HG02973 (cell line): ENCODE data around the gene ANKS6.
"Not testable (repeated sequence)": the region's sequence is repeated elsewhere in the genome, so short reads cannot be mapped to it uniquely, and the experiment has no call there.

Source experiments
- ATAC-seq: cut with Tn5 transposase; IDR thresholded peaks from one replicate; pipeline ENCODE4 v1.9.1; 2021; ENCODE audit warnings: moderate library complexity; ENCODE audit not compliant: unreplicated experiment

ANKS6 gene

DNA sequence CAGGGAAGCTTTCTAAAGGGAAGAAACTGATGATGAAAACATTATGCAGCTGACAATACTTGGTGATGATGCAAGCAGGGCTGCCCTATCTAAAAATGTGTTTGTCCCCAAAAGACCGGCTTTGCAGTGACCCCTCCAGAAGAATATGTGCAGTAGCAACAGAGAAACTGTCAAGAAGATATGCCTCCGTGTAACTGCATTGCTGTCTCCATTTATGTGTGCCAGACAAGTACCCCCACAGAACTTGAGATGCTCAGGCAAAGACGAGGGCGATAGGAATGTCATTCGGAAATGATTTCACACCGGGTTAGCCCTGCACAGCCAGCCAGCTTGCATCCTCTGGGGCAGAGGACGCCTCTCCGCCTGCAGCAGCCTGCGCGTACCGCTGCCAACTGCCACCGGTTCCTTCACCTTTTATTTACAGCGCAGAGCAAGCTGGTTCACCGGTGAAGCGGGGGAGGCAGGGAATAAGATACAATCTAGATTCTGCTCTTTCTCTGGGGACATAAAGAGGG lies 89.6 kb downstream of the ANKS6 start:
- ATAC-seq: no peak

DNA sequence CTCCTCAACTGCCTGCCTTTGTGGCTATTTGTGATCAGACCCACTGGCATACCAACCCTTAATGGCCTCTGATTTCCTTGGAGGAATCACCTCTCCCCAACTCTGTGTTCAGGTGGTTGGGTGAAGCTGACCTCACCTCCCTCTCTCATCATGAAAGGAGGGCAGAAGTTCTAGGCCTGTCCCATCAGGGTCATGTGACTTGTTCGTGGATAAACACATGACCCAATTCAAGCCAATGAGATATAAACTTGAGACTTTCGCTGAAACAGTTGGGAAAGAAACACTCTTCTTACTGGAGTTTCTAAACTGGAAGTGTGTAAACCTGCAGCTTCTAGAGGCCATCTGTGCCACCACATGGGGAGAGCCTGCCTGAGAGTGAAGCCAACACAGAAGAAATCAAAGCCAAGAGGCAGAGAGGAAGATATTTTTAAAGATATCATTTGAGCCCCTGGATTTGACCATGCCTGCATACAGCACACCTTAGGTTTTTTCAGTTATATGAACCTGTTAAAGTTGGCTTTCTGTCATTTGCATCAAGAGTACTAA lies 93.4 kb downstream of the ANKS6 start:
- no peak for ATAC-seq

- no peak for ATAC-seq
Measured at GRCh38 chr9:98702340-98702739, 94.0 kb downstream of the ANKS6 start.

DNA sequence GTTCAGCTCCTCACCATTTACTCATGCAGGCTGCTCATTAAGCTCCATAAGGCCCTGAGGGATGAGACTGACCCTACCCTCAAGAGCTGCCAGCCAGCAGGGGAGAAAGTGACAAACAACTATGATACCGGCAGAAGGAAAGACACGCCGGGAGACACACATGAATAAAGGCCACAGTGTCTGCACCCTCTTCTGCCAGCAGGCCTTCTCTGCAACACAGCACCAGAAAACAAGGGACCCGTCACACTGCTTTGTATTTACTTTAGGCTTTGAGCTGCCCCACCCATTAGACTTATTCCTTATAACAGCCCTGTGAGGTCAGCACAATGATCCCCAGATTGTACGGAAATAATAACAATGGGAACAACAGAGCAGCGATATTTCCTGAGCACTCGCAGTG lies 94.8 kb downstream of the ANKS6 start:
- no peak for ATAC-seq

- no peak for ATAC-seq
Measured at GRCh38 chr9:98700801-98701200, 95.6 kb downstream of the ANKS6 start.

- no peak for ATAC-seq
Measured at GRCh38 chr9:98698856-98699255, 97.5 kb downstream of the ANKS6 start.

DNA sequence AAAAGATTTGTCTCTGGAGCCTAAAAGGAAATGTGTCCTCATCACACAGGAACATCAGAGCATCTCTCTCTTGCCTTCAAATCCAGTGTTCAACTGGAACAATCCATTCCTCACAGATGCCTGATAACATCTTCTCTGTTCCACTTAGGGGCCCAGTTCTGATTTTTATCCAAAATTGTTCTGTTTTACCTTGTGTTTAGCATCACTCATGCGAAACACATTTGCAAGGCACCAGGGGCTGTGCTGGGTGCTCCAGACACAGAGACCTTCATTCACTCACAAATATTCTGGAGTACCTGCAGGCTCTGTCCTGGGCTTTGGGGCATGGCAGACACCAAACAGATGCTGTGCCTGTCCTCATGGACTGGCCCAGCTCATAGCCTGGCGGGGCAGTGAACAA lies 101.4 kb downstream of the ANKS6 start:
- no peak for ATAC-seq

DNA sequence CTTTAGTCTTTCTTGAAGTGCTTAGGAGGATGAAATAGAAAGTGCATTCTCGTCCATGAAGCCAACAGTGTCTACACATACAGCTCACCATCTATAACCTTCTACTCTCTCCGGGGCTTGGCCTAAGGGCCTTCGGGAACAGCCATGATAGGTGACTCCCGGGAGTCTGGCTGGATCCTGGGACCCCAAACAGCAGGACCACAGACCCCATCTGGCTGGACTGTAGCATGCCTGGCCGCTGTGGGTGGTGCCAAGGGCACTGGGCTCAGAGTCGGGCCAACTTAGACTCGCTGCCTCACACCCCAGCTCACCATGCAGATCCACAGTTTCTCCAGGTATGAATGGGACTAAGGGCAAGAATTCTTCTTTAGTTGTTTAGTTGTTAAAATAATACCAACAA lies 104.0 kb downstream of the ANKS6 start:
- ATAC-seq: no peak

GRCh38 chr9:98691890-98692289 lies 104.5 kb downstream of the ANKS6 start:
- ATAC-seq: no peak

DNA sequence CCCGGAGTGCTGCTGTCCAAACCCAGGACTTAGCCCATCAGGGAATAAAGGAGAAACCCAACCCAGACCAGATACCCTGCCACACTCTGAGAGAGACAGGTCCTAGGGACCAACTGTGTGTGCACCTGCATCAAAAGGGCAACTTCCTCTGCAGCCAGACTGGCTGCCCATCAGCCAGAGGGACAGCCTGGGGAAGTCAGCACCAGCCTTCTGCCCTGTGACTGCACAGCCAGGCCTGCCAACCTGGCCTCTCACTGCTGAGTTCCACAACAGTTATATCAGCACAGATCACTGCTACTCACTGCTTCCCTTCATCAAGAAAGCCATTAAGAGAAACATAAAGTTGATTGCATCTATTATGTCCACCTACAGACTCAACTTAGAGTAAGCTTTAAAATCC lies 105.7 kb downstream of the ANKS6 start:
- no peak for ATAC-seq

DNA sequence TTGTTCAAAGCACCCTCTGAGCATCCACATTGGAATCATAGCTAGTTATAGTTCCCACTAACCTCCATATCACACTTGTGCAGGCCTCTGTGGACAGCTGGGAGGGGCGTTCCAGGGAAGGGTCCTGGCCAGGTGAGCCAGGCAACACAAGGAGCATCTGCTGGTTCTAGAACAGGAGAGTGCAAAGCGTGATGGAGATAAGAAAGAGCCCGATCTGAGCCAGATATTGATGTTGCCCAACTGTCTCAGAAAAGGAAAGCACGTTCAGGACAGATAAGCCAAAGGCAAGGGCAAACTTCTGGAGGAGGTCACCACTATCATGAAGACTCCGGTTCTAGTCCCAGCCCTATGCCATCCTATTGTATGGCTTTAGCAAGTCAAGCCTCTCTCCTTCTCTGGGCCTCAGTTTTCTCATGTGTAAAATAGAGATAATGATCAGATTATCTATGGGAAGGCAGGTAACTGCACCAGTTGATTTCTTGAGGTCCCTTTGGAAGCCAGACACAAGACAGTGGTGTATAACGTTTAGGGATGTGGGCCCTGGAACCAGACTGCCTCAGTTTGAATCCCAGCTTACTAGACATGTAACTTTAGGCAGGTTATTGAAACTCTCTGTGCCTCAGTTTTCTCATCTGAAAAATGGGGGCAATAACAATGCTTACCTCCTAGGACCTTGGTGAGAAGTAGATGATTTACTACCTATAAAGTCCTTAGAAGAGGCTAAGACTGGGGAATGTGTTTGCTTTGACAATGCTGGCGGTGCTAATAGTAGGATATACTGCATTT lies 107.5 kb downstream of the ANKS6 start:
- no peak for ATAC-seq

DNA sequence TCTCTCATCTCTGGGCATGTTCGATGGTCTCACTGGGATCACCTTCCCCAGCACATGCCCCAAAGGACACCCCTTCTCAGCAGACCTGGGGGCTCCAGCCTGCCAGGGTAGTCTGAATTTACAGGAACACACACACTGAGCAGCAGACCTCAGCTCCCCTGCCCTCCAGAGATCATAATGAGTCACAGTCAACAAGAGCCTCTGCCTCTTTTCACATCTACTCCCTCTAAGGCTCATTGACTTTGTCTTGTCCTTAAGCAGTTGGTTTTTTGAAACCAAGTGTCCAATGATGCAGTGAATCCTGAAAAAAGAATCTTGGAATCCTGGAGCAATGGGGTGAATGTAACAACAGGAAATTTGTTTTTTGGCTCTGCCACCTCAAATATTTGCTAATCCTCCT lies 108.4 kb downstream of the ANKS6 start:
- no peak for ATAC-seq

DNA sequence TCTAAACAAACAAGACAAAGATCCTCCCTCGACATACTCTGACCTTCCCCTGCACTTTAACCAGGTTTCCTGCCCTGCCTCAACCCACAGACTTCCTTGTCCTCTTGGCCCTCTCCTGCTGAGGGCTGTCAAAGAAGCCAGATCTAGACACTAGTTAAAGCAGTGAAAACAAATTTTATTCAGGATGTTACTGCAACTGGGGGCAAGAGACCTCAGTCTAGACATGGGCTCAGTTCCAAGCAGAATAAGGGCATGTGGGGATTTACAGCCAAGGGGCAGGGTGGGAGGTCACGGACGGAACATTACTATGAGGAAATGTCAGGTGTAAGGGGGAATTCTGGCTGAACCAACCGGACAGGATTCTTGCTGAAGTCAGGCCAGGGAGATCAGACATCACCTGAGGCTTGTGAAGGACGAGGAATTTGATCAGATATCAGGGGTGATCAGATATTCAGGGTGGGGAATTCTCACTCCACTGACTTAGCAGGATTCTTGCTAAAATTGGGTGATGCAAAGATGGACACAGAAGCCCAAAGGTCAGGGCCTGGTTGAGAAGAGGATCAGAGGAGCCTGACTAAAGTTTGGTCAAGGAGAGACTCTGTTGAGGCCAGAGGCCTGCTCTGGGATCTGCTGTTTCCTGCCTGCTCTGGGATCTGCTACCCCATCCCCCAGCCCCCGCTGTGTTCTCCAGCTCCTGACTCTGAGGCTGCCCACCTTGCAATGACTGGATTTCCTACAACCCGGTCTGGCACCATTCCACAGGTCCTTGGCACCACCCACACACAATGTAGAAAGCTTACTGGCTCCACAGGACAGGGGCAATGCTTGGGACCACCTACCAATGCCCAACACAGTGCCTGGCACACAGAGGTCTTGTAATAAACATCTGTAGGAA lies 109.1 kb downstream of the ANKS6 start:
- ATAC-seq: no peak

DNA sequence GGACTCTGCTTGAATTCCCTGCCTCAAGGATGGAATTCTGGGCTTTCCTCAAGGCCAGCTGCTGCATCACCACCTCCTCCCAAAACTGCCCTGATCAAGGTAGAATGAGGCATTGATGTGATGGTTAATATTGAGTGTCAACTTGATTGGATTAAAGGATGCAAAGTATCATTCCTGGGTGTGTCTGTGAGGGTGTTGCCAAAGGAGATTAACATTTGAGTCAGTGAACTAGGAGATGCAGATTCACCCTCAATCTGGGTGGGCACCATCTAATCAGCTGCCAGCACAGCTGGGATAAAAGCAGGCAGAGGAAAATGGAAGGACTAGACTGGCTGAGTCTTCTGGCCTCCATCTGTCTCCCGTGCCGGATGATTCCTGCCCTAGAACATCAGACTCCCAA lies 111.5 kb downstream of the ANKS6 start:
- not testable (repeated sequence) for ATAC-seq
